Stimulated activated naive CD4-positive, alpha-beta T cell (primary cell): ENCODE results near the gene MOB2.

Source experiments
- DNase-seq, 6 experiments: peaks; one replicate each; lab custom pipeline; 2025; lab: John Stamatoyannopoulos, UW

The MOB2 gene

DNA sequence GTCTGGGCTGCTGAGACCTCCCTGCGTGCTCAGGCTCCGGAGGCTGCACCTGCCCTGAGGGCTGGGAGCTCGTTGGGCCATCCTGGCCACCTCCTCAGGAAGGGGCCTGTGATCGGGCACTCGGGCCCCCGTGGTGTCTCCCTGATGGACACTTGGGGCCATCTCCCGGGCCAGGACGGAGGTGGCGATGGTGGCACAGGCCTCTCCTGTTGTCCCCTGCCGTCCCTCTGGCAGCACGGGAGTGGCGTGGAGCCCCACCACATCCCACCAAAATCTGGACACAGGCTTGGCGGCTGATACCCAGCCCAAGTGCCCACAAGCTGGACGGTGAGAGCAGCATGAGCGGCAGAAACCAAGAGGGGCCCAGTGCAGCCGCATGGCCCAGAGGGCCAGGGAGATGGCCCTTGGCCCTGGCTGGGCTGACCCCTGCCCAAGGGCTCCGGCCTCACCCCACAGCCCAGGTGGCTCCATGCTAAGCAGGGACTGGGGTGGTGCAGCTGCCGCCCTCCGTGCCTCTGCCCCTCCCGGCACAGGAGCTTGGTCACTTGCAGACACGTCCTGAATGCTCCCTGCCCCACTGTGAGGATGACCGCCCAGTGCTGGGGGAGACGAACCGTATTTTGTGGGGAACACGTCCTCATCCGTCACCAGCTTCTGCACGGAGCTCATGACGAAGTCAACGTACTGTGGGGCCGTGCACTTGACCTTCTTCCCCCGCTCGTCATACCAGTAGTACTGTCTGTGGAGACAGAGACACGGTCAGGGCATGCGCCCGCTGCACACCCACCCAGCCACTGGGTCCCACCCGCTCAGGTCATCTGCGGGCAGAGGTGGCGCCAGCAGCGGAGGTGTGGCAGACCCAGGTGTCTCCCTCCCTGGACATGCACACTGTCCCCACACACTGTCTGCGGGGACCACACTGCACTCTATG is 15.6 kb downstream of the MOB2 start:
- DNase-seq, result no peak

- DNase-seq, result no peak
Observed at GRCh38 chr11:1469911-1470680, 16.5 kb downstream of the MOB2 start.

- no peak for DNase-seq
Observed at GRCh38 chr11:1469287-1469910, 17.2 kb downstream of the MOB2 start.

DNA sequence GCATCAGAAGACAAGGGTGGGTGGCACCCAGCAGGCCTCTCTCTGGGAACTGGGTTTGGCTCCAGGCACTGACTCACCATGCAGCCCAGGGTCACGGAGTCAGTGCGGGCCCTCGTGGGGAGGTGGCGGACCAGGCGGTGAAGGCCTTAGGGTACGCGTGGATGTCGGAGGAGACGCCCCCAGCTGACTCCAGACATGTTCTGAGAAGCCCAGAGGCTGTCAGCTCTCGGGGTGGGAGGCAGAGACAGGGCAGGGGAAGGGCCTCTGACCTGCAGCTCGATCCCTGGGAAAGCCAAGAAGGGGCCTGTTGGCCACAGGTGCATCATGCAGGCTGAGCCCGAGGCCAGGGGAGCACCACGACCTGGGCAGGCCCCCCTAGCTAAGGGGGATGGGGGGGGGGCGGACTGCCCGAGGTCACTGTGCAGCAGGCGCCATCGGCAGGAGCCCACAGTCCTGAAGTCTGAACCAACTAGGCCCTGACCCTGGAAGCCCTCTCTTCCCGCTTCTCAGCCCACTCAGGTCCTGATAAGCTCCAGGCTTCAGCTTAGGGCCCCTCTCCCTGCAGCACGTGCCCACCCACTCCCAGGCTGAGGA is 18.0 kb downstream of the MOB2 start:
- no peak for DNase-seq

- DNase-seq, result no peak
Observed at GRCh38 chr11:1468002-1468401, 18.6 kb downstream of the MOB2 start.

DNA sequence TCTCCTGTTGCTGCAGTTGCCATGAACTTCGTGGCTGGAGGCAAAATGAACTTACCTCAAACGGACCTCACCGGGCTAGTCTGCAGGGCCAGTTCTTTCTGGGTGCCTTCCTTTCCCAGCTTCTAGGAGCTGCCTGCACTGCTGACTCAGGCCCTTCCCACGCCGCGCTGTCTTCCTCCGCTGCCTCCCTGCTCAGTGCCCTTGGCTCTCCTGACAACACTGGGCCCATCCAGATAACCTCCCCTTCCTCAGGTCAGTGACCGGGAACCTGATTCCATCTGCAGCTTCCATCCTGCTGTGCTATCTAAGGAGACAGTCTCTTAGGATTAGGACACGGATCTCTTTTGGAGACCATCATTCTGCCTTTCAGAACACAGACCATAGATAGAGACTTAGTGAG is 19.3 kb downstream of the MOB2 start:
- DNase-seq, result no peak

DNA sequence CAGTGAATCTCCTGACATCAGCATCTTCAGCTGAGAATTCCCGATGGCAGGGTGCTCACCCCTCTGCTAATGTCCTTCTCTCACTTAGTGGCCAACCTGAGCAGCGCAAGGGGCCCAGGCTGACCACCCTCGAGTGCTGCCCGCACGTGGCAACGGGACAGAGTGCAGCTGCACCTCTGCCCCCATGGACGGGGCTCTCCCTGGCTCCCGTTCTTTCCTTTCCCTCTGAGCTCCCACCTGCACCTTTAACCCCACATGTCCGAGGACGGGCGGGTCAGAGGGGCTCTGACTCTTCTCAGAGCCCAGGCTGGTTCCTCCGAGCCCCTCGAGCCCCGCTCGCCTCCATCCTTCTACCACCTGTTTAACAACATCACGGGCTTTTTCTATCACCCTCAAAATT is 19.8 kb downstream of the MOB2 start:
- no peak for DNase-seq

DNA sequence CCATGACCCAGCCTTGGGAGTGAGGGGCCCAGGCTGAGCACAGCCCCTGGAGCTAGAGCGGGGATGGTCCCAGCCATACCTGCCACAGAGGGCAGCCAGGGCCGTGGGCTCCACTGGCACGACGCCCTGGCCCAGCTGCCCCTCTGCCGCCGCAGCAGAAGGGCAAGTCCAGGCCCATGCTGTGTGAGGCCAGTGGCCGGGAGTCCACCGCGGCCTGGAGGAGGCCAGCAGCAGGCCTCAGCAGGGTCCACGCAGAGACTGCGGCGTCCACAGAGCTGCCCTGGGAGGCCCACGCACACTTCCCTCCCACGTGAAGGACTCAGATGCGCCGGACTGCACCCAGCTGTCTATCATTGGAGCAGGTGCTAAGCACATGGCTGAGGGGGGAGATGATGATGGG is 23.5 kb downstream of the MOB2 start:
- DNase-seq, result no peak

GRCh38 chr11:1462698-1462975 is 23.9 kb downstream of the MOB2 start:
- no peak for DNase-seq

DNA sequence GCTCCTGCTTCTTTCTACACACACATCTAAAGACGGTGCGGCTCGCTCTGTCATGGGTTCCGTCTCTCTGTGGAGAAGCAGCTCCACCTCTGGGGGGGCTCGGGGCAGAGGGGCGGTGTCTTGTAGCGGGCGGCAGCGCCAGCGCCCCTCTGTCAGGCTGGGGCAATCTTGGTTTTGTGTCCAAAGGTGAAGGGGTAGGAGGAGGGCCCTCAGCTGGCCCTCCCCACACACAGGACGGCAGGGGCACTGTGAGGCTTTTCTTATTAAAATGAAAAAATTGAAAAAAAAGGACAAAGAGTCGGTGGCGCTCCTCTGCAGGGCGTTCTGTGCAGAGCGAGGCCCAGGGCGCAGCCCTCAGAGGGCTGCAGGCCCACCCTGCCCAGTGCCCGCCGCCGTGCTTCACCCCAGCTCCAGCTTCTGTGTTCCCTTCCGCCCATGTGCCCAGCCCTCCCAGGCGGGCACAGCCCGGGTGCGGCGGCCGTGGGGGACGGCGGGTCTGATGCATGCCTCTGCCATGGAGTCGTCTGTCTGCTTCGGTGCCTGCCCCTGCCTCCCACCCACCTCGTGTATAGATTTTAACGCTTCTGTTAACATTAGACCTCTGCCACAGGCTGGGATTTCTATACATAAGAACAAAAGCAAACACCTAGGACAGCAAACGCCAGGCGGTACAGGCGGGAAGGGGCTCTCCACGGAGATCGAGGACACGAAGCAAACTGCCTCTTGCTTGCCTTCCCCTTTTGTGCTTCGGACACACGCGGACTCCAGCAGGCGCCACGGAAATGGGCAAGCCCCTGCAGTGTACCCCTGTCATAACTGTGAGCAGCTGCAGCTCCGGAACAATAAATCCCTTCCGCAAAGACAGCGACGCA is 24.5 kb downstream of the MOB2 start:
- no peak for DNase-seq

DNA sequence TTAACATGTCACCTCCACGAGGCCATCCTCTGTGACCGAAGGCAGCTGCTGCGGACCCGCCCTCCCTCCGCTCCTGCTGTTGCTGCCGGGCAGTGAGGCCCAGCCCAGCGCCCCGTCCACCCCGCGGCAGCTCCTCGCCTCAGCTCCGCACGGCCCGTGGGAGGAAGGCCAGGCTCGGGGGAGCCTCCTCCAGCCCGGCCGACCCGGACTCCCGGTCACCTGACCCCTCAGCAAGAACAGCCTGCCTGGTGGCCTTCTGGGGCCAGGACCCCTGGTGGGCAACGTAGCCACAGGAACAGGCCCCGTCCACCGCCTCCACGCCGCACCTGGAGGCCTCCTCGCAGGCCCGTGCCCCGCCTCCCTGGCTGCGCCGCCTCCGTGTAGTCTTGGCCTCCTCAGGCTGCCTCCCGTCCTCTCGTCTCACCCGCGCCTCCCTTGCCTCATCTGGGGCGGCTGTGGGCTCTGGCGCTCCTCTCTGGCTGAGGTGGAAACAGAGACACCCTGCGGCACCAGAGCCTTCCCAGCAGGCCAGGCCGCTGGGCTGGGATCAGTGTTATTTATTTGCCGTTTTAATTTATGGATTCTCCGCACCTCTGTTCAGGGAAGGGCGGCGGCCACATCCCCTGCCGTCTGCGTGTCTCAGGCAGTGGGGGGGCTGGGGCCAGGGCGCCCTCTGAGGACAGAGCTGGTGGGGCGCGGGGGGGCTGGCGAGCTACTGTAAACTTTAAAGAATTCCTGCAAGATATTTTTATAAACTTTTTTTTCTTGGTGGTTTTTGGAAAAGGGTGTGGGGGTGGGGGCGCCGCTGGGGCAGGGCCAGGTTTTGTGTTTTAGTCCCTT is 25.4 kb downstream of the MOB2 start:
- DNase-seq, result no peak

DNA sequence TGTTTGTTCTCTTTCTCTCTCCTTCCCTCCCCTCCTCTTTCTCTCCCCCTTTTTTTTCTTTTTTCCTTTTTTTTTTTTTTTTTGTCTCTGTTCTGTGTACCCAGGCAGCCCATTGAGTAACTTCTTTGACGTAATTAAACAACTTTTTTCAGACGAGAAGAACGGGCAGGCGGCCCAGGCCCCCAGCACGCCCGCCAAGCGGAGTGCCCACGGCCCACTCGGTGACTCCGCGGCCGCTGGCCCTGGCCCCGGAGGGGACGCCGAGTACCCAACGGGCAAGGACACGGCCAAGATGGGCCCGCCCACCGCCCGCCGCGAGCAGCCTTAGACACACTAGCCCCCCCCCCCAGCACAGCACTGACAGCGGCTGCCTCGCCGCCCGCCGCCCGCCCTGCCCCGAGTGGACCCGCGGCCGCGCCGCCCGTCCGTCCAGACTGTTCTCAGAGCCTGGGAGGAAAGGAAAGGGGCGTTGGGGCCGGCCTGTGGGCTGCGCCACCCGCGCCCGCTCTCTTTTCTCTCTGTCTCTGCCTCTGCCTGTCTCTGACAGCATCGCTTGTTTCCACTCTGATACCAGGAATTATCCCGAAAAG is 26.1 kb downstream of the MOB2 start:
- DNase-seq, result no peak

DNA sequence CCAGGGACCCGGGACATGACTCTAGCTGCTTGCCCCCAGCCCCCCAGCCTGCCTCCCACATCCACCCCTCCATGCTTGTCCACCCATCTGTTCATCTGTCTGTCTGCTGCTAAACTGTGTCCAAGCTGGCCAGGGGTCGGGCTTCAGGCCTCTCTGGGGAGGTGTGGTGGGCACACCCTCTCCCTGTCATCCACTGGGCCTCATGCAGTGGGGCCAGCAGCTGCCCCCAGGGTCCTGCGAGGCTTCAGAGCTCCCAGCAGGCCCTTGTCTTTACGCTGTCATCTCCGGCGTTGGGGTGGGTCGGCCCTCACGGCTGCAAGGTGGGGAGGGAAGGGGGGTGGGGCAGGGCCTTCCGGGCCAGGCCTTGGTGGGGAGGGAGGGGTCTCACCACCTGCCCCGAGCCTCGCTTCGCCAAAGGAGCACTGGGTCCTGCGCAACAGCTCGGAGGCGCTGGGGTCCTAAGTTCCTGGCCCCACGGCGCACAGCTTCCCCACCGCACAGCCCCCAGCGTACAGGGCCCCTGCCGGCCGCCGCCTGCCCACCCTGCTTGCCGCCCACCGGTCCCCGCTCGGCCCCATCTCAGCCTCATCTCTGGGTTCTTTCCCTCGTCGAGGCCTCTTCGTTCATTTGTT is 26.7 kb downstream of the MOB2 start:
- DNase-seq, result no peak

GRCh38 chr11:1459219-1459575 is 27.4 kb downstream of the MOB2 start:
- no peak for DNase-seq

GRCh38 chr11:1458340-1459218 is 28.0 kb downstream of the MOB2 start:
- DNase-seq, result no peak

DNA sequence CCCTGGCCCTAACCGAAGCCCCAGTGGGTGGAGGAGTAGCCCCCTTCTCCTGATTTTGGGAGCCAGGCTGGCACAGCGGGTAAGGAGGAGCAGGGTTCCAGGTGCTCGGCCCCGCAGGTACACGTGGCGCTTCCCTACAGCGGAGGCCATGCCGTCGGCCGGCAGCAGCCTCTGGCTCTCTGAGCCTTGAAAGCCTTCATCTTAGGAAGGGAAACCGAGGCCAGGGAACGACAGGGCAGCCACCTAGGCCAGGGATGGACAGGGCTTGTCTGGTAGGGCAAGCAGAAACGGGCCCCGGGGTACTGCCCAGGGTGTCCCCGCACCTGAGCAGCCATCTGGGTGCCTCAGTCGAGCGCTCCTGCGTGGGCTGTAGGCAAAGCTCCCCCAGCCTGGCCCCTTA is 28.7 kb downstream of the MOB2 start:
- no peak for DNase-seq

DNA sequence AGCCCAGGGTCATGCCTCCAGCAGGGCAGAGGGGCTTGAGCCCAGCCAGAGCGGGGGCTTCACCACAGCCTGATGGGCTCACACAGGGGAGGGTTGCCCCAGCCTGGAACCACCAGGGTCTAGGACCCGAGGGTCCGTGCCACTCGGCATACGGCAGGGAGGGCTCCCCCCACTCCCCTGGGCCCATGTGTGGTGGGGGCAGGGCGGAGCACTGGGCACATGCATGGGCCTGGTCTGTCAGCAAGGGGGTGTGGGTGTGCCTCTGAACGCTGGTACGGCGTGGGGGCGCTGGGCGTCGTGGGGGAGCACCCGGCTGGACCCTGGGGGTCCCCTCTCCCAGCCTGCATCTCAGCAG is 29.3 kb downstream of the MOB2 start:
- DNase-seq, result no peak

- no peak for DNase-seq
Observed at GRCh38 chr11:1456596-1457325, 29.8 kb downstream of the MOB2 start.
